Measurements from ENCODE around the gene CADPS.

Gene CADPS

DNA sequence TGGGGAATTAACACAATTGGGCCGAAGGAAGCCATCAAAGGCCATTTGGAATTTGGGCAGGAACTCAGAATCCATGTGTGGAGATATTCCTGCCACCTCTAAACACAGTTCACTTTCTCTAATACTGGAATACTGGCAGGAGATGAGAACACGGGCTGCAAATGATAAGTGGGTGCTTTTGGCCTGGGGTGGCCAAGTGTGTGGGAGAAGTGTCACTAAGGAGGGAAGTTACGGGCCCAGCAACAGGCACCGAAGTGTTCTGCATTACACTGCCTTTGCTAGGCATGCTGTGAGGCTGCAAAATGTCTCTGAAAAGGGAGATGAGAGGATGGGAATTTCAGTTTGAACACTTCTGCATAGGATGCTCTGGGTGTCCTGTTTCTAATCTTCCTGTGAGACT, 412.4 kb downstream of the CADPS start:
- Histone ChIP-seq H3K9me3 (ENCODE audit: insufficient read depth, low read depth, low read length) (no peaks in the 10 kb centered on the region), H2AFZ (ENCODE audit: low read length) (no peak overlapping the region), H3K79me2 (ENCODE audit: insufficient read depth, low read length) (no peaks in the 10 kb centered on the region), H3F3A (ENCODE audit: low read depth) (no peaks in the 10 kb centered on the region), H3K36me3 (ENCODE audit: insufficient read depth, low read length) (no peaks in the 10 kb centered on the region), H3K9me2 (replicated peaks; ENCODE audit: low read depth, low read length) (no peaks in the 10 kb centered on the region), H3K4me3 (ENCODE audit: low read length, poor library complexity, severe bottlenecking) (no peak overlapping the region), H3K4me1 (ENCODE audit: insufficient read depth, low read length, poor library complexity, severe bottlenecking) (no peaks in the 10 kb centered on the region), H4K20me1 (ENCODE audit: insufficient read depth, low read length, poor library complexity, severe bottlenecking) (no peaks in the 10 kb centered on the region), H3K9ac (ENCODE audit: low read depth, low read length, poor library complexity, severe bottlenecking) (no peak overlapping the region), H3K27me3 (ENCODE audit: insufficient read depth, low read length, poor library complexity, severe bottlenecking) (no peaks in the 10 kb centered on the region), H3K4me2 (ENCODE audit: low read depth, low read length, poor library complexity, severe bottlenecking) (no peak overlapping the region)
- no peak for TF ChIP-seq EZH2phosphoT487 (IDR thresholded peaks at IDR 0.05; ENCODE audit: borderline replicate concordance)
- TF ChIP-seq, protein P1, sequence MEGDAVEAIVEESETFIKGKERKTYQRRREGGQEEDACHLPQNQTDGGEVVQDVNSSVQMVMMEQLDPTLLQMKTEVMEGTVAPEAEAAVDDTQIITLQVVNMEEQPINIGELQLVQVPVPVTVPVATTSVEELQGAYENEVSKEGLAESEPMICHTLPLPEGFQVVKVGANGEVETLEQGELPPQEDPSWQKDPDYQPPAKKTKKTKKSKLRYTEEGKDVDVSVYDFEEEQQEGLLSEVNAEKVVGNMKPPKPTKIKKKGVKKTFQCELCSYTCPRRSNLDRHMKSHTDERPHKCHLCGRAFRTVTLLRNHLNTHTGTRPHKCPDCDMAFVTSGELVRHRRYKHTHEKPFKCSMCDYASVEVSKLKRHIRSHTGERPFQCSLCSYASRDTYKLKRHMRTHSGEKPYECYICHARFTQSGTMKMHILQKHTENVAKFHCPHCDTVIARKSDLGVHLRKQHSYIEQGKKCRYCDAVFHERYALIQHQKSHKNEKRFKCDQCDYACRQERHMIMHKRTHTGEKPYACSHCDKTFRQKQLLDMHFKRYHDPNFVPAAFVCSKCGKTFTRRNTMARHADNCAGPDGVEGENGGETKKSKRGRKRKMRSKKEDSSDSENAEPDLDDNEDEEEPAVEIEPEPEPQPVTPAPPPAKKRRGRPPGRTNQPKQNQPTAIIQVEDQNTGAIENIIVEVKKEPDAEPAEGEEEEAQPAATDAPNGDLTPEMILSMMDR (conservative IDR thresholded peaks at IDR 0.05; ENCODE audit: low read length): no peak

DNA sequence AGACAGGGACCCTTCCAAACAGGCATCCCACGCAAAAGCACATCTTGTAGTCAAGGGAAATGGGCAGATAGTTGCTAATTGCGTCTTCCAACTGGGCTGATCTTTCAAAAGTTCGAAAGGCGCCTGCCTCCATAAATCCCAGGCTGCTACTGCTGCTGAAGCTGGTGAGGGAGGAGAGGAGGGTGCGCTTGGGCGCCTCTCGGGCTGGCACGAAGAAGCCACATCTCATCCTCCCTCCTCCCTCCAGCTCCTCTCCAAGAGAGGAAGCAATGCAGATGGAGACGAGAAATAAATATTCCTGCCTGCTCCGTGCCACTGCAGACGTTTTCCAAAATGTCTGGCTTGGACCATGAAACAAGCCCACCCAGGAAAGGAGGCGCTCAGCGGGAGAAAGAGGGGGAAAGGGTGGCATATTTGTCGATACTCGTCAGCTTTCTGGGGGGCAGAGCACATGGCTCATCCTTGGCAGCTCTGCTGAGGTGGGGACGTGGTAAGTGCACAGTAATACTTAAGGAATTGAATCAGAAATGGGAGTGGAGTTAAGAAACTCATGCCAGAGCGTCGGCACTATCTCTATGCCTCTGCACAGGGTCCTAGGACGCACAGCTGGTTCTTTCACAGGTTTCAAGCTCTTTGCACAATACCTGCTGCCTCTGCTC, 413.0 kb downstream of the CADPS start:
- Histone ChIP-seq H3F3A (ENCODE audit: low read depth) (no peaks in the 10 kb centered on the region), H3K36me3 (ENCODE audit: insufficient read depth, low read length) (no peaks in the 10 kb centered on the region), H4K20me1 (ENCODE audit: insufficient read depth, low read length, poor library complexity, severe bottlenecking) (no peaks in the 10 kb centered on the region), H3K4me3 (ENCODE audit: low read length, poor library complexity, severe bottlenecking) (no peak overlapping the region), H3K27me3 (ENCODE audit: insufficient read depth, low read length, poor library complexity, severe bottlenecking) (no peaks in the 10 kb centered on the region), H3K4me1 (ENCODE audit: insufficient read depth, low read length, poor library complexity, severe bottlenecking) (no peaks in the 10 kb centered on the region), H3K79me2 (ENCODE audit: insufficient read depth, low read length) (no peaks in the 10 kb centered on the region), H2AFZ (ENCODE audit: low read length) (no peak overlapping the region), H3K9me2 (replicated peaks; ENCODE audit: low read depth, low read length) (no peaks in the 10 kb centered on the region), H3K4me2 (ENCODE audit: low read depth, low read length, poor library complexity, severe bottlenecking) (no peak overlapping the region), H3K9me3 (ENCODE audit: insufficient read depth, low read depth, low read length) (no peaks in the 10 kb centered on the region), H3K9ac (ENCODE audit: low read depth, low read length, poor library complexity, severe bottlenecking) (no peak overlapping the region)
- TF ChIP-seq, protein P1 (conservative IDR thresholded peaks at IDR 0.05; ENCODE audit: low read length): no peak
- TF ChIP-seq EZH2phosphoT487 (IDR thresholded peaks at IDR 0.05; ENCODE audit: borderline replicate concordance): no peak

DNA sequence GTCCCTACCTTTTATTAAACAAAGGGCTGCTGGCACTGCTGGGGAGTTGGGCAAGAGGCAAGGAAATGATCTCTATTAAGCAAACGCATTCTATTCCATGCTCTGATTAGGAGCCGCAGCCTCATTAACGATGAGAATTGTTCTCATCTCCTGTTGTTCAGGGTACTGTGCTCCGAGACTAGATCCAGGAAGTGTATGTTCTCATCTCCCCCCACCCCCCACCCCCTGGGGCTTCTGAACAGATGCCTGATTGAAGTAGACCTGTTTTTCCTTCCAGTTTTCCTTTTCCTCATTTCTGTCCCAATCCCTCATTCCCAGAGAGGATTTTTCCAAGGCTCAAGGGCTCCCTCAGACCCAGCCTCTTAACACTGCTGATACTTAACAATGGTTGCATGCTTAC, 420.3 kb downstream of the CADPS start:
- no peak overlapping the region for H3K4me2 ChIP-seq (ENCODE audit: low read depth, low read length, poor library complexity, severe bottlenecking)
- no peak overlapping the region for H3K9ac ChIP-seq (ENCODE audit: low read depth, low read length, poor library complexity, severe bottlenecking)
- no peaks in the 10 kb centered on the region for H3K27me3 ChIP-seq (ENCODE audit: insufficient read depth, low read length, poor library complexity, severe bottlenecking)
- no peaks in the 10 kb centered on the region for H3K9me2 ChIP-seq (replicated peaks; ENCODE audit: low read depth, low read length)
- H3K4me1 ChIP-seq (ENCODE audit: insufficient read depth, low read length, poor library complexity, severe bottlenecking): peaks cover 5% of the 10 kb centered on the region
- TF ChIP-seq, protein P1 (conservative IDR thresholded peaks at IDR 0.05; ENCODE audit: low read length): no peak
- no peak for TF ChIP-seq EZH2phosphoT487 (IDR thresholded peaks at IDR 0.05; ENCODE audit: borderline replicate concordance)
- no peak overlapping the region for H2AFZ ChIP-seq (ENCODE audit: low read length)
- H3K36me3 ChIP-seq (ENCODE audit: insufficient read depth, low read length): no peaks in the 10 kb centered on the region
- H3K79me2 ChIP-seq (ENCODE audit: insufficient read depth, low read length): no peaks in the 10 kb centered on the region
- no peak overlapping the region for H3K4me3 ChIP-seq (ENCODE audit: low read length, poor library complexity, severe bottlenecking)
- no peaks in the 10 kb centered on the region for H3K9me3 ChIP-seq (ENCODE audit: insufficient read depth, low read depth, low read length)
- H3F3A ChIP-seq (ENCODE audit: low read depth): no peaks in the 10 kb centered on the region
- no peaks in the 10 kb centered on the region for H4K20me1 ChIP-seq (ENCODE audit: insufficient read depth, low read length, poor library complexity, severe bottlenecking)

Measured in Loucy (cell line).